Fibroblast of lung (primary cell): ENCODE results near the gene MBNL2.

ENCODE experiments used
- CTCF ChIP-seq, 2 donors: IDR thresholded peaks in 1 of 2; conservative IDR thresholded peaks in 1 of 2; 1 replicate in 1 of 2; 2 replicates in 1 of 2; pipeline ENCODE4 v1.5.1; 2011 to 2012; ENCODE audit warnings: low read length in 2 of 2, control low read depth in 1 of 2, inconsistent platforms in 1 of 2, low read depth in 1 of 2, mild to moderate bottlenecking in 1 of 2
- EZH2 ChIP-seq: IDR thresholded peaks from 2 replicates; pipeline ENCODE4 v1.5.1; 2012; ENCODE audit warnings: low read length, control low read depth, mild to moderate bottlenecking; ENCODE audit errors: missing control alignments

- TF ChIP-seq CTCF (conservative IDR thresholded peaks at IDR 0.05 in 1 of 2, IDR thresholded peaks at IDR 0.05 in 1 of 2; ENCODE audit: low read depth in 1 of 2, low read length in 2 of 2), result no peak
- no peak for TF ChIP-seq EZH2
These were observed 23.4 kb upstream of the MBNL2 start for GRCh38 chr13:97198753-97199152.
